WTC11 (cell line): ENCODE data around the gene ELOB. TPM values are rescaled to one million over a fixed set of nuclear protein-coding genes. Genes with fewer than 3 reads are reported as not detected.

Experiments used
- ATAC-seq: fragments of 200-7000 bp; cut with Tn5 transposase; 2 replicates; pipeline ENCODE4 v1.10.0; 2021; ENCODE audit warnings: mild to moderate bottlenecking, moderate library complexity
- CTCF ChIA-PET: fragments of 300-600 bp; sonication (Branson Sonifier 250); formaldehyde crosslinking; loops from one replicate; lab custom pipeline; 2021; ENCODE audit warnings: antibody characterized with exemption; lab: Charles Lee
- POLR2A ChIA-PET: fragments of 350-600 bp; sonication (Branson Sonifier 250); formaldehyde crosslinking; loops from one replicate; lab custom pipeline; 2021; ENCODE audit warnings: antibody characterized with exemption; lab: Charles Lee
- DNase-seq: peaks from one replicate; pipeline ENCODE4 v3.0.0; 2021; ENCODE audit warnings: low spot score
- H3K27ac Mint-ChIP-seq: 2 replicates; pipeline ENCODE4 v1.8.0; 2021; ENCODE audit warnings: mixed read lengths
- H3K27me3 Mint-ChIP-seq: 2 replicates; pipeline ENCODE4 v1.8.0; 2021; ENCODE audit warnings: low read depth, mild to moderate bottlenecking, moderate library complexity, mixed read lengths
- H3K36me3 Mint-ChIP-seq: 2 replicates; pipeline ENCODE4 v1.8.0; 2021; ENCODE audit warnings: mixed read lengths
- H3K4me1 Mint-ChIP-seq: 2 replicates; pipeline ENCODE4 v1.8.0; 2022; ENCODE audit warnings: mixed read lengths
- H3K4me3 Mint-ChIP-seq: 2 replicates; pipeline ENCODE4 v1.8.0; 2021; ENCODE audit warnings: mild to moderate bottlenecking, moderate library complexity, mixed read lengths
- H3K9me3 Mint-ChIP-seq: 2 replicates; pipeline ENCODE4 v1.8.0; 2021; ENCODE audit warnings: mixed read lengths
- ATF6 ChIP-seq: sonication (generic); formaldehyde crosslinking; IDR thresholded peaks from 2 replicates; pipeline ENCODE4 v1.8.1; 2023; ENCODE audit warnings: mild to moderate bottlenecking, missing genetic modification reagents
- E2F1 ChIP-seq: sonication (generic); formaldehyde crosslinking; IDR thresholded peaks from 2 replicates; pipeline ENCODE4 v1.8.0; 2022; ENCODE audit warnings: mild to moderate bottlenecking, missing genetic modification reagents
- E2F4 ChIP-seq: sonication (generic); formaldehyde crosslinking; IDR thresholded peaks from 2 replicates; pipeline ENCODE4 v1.8.1; 2022; ENCODE audit warnings: low read depth, mild to moderate bottlenecking, moderate library complexity, missing genetic modification reagents, borderline replicate concordance
- ETV6 ChIP-seq: sonication (generic); formaldehyde crosslinking; IDR thresholded peaks from 2 replicates; pipeline ENCODE4 v1.8.1; 2022; ENCODE audit warnings: mild to moderate bottlenecking, missing genetic modification reagents
- GABPB1 ChIP-seq: sonication (generic); formaldehyde crosslinking; IDR thresholded peaks from 2 replicates; pipeline ENCODE4 v1.8.1; 2023; ENCODE audit warnings: mild to moderate bottlenecking, missing genetic modification reagents
- GTF2I ChIP-seq: fragments of 250-450 bp; sonication (Bioruptor Pico); conservative IDR thresholded peaks from 2 replicates; pipeline ENCODE4 v1.4.0; 2021; ENCODE audit warnings: mild to moderate bottlenecking
- HMGXB4 ChIP-seq: sonication (generic); formaldehyde crosslinking; IDR thresholded peaks from 2 replicates; pipeline ENCODE4 v1.8.1; 2023; ENCODE audit warnings: mild to moderate bottlenecking, moderate library complexity, missing genetic modification reagents
- IRF2 ChIP-seq: sonication (generic); formaldehyde crosslinking; IDR thresholded peaks from 2 replicates; pipeline ENCODE4 v1.8.0; 2022; ENCODE audit warnings: low read depth, missing genetic modification reagents, borderline replicate concordance
- MLX ChIP-seq: sonication (generic); formaldehyde crosslinking; IDR thresholded peaks from 2 replicates; pipeline ENCODE4 v1.8.1; 2023; ENCODE audit warnings: mild to moderate bottlenecking, missing genetic modification reagents, moderate library complexity
- PREB ChIP-seq: sonication (generic); formaldehyde crosslinking; IDR thresholded peaks from 2 replicates; pipeline ENCODE4 v1.8.1; 2022; ENCODE audit warnings: mild to moderate bottlenecking, missing genetic modification reagents, moderate library complexity, borderline replicate concordance
- SMAD3 ChIP-seq: sonication (generic); formaldehyde crosslinking; IDR thresholded peaks from 2 replicates; pipeline ENCODE4 v1.8.0; 2022; ENCODE audit warnings: missing genetic modification reagents, mild to moderate bottlenecking, borderline replicate concordance
- TEAD4 ChIP-seq: sonication (generic); formaldehyde crosslinking; IDR thresholded peaks from 2 replicates; pipeline ENCODE4 v1.8.0; 2022; ENCODE audit warnings: mild to moderate bottlenecking, missing genetic modification reagents
- USF1 ChIP-seq: sonication (generic); formaldehyde crosslinking; IDR thresholded peaks from 2 replicates; pipeline ENCODE4 v1.8.0; 2022; ENCODE audit warnings: mild to moderate bottlenecking, missing genetic modification reagents
- USF2 ChIP-seq: sonication (generic); formaldehyde crosslinking; IDR thresholded peaks from 2 replicates; pipeline ENCODE4 v1.8.1; 2023; ENCODE audit warnings: mild to moderate bottlenecking, missing genetic modification reagents, moderate library complexity
- ZNF138 ChIP-seq: sonication (generic); formaldehyde crosslinking; conservative IDR thresholded peaks from 2 replicates; pipeline ENCODE4 v1.8.1; 2022; ENCODE audit warnings: mild to moderate bottlenecking, moderate library complexity, missing genetic modification reagents
- ZNF396 ChIP-seq: fragments of 250-450 bp; sonication (Bioruptor Pico); IDR thresholded peaks from 2 replicates; pipeline ENCODE4 v1.8.0; 2021; ENCODE audit warnings: mild to moderate bottlenecking, moderate library complexity, borderline replicate concordance
- ZNF423 ChIP-seq: fragments of 250-450 bp; sonication (Bioruptor Pico); IDR thresholded peaks from 2 replicates; pipeline ENCODE4 v2.1.2; 2022; ENCODE audit warnings: mild to moderate bottlenecking, moderate library complexity
- ZNF532 ChIP-seq: fragments of 250-450 bp; sonication (Bioruptor Pico); IDR thresholded peaks from 2 replicates; pipeline ENCODE4 v1.9.0; 2021; ENCODE audit warnings: mild to moderate bottlenecking, borderline replicate concordance
- total RNA-seq: library from RNA; stranded (reverse); gene quantifications from 3 replicates; pipeline ENCODE4 v1.2.3, GENCODE V29; 2021

ELOB gene
- total RNA-seq, 1 experiment from 2014 or later: 252 TPM

- ChIA-PET CTCF (interaction anchor here (1.2 to 1.8 kb wide), 2 partner anchors 11 to 36 kb away, joined by 4 to 7 read pairs; partner anchors contain the start of gene PRSS41), POLR2A (no interaction called here)
- DNase-seq (no peak), ATAC-seq (no peak)
- H3K27ac Mint-ChIP-seq: no peak within 1 kb of the TSS
- peaks cover 45% of the 10 kb centered on the region for H3K27me3 Mint-ChIP-seq
- H3K9me3 Mint-ChIP-seq: no peaks in the 10 kb centered on the region
- peaks cover 4% of the 10 kb centered on the region for H3K4me1 Mint-ChIP-seq
- TF ChIP-seq SMAD3 (CRISPR knock-in tag): no peak
- no peak for TF ChIP-seq PREB (CRISPR knock-in tag)
- TF ChIP-seq ATF6 (CRISPR knock-in tag): no peak
- no peaks in the 10 kb centered on the region for H3K36me3 Mint-ChIP-seq
- no peak within 1 kb of the TSS for H3K4me3 Mint-ChIP-seq
Observed at GRCh38 chr16:2787406-2787805, 10.3 kb upstream of the ELOB start, which contains the start of gene PRSS33. Gene PRSS33 (minus strand): TSS chr16:2787560. CDS start chr16:2786547, 1,013 bp downstream.

- Mint-ChIP-seq H3K9me3 (no peaks in the 10 kb centered on the region), H3K36me3 (no peaks in the 10 kb centered on the region), H3K27ac (no peak overlapping the region), H3K27me3 (peaks cover 41% of the 10 kb centered on the region), H3K4me1 (peaks cover 4% of the 10 kb centered on the region), H3K4me3 (no peak overlapping the region)
- DNase-seq (no peak), ATAC-seq (no peak)
- ChIA-PET POLR2A (no interaction called here), CTCF (no interaction called here)
- no peak for TF ChIP-seq TEAD4 (CRISPR knock-in tag)
- TF ChIP-seq GABPB1 (CRISPR knock-in tag): no peak
- TF ChIP-seq MLX (CRISPR knock-in tag): no peak
- no peak for TF ChIP-seq ATF6 (CRISPR knock-in tag)
- no peak for TF ChIP-seq ZNF138
- TF ChIP-seq IRF2 (CRISPR knock-in tag): no peak
- TF ChIP-seq USF1: no peak
- TF ChIP-seq E2F4 (CRISPR knock-in tag): no peak
- no peak for TF ChIP-seq E2F1
- no peak for TF ChIP-seq GTF2I (CRISPR knock-in tag)
- no peak for TF ChIP-seq ZNF532
- no peak for TF ChIP-seq ZNF396 (CRISPR knock-in tag)
- TF ChIP-seq USF2 (CRISPR knock-in tag): no peak
- TF ChIP-seq ZNF423 (CRISPR knock-in tag): no peak
- TF ChIP-seq HMGXB4 (CRISPR knock-in tag): no peak
- no peak for TF ChIP-seq ETV6 (CRISPR knock-in tag)
Observed at GRCh38 chr16:2786826-2787151, 9.7 kb upstream of the ELOB start.
